HEK293T (cell line): Measurements from ENCODE around the gene PDSS2.
"Not testable (repeated sequence)": the region's sequence is repeated elsewhere in the genome, so short reads cannot be mapped to it uniquely, and the experiment has no call there.

Experiments used
- CTCF ChIA-PET: fragments of 350-600 bp; formaldehyde crosslinking; extraction: SDS; loops from one replicate; lab custom pipeline; 2021; ENCODE audit warnings: antibody characterized with exemption, inconsistent platforms; lab: Yijun Ruan, JAX
- POLR2A ChIA-PET: fragments of 350-600 bp; formaldehyde crosslinking; extraction: SDS; loops from one replicate; lab custom pipeline; 2020; ENCODE audit warnings: antibody characterized with exemption, inconsistent platforms; lab: Yijun Ruan, JAX
- DNase-seq: peaks from one replicate; pipeline ENCODE4 v3.0.0; 2012; ENCODE audit warnings: mixed read lengths; ENCODE audit errors: extremely low spot score
- ARNT ChIP-seq: fragments of 450-650 bp; IDR thresholded peaks from 2 replicates; pipeline ENCODE4 v1.6.1; 2017; ENCODE audit warnings: mild to moderate bottlenecking
- BHLHE40 ChIP-seq: fragments of 450-650 bp; IDR thresholded peaks from 2 replicates; pipeline ENCODE4 v1.6.1; 2016; ENCODE audit warnings: mild to moderate bottlenecking, moderate library complexity, borderline replicate concordance
- CTBP1 ChIP-seq: fragments of 450-650 bp; IDR thresholded peaks from 2 replicates; pipeline ENCODE4 v1.6.1; 2016; ENCODE audit warnings: borderline replicate concordance
- ELF4 ChIP-seq: fragments of 450-650 bp; IDR thresholded peaks from 2 replicates; pipeline ENCODE4 v1.6.1; 2017; ENCODE audit warnings: antibody characterized with exemption
- FOXA1 ChIP-seq: fragments of 450-650 bp; IDR thresholded peaks from 2 replicates; pipeline ENCODE4 v1.6.1; 2016; ENCODE audit warnings: mild to moderate bottlenecking
- FOXK2 ChIP-seq: fragments of 450-650 bp; IDR thresholded peaks from 2 replicates; pipeline ENCODE4 v1.6.1; 2016; ENCODE audit warnings: mild to moderate bottlenecking
- FOXM1 ChIP-seq: fragments of 450-650 bp; IDR thresholded peaks from 2 replicates; pipeline ENCODE4 v1.6.1; 2017; ENCODE audit warnings: mild to moderate bottlenecking, borderline replicate concordance
- HDGF ChIP-seq: fragments of 450-650 bp; IDR thresholded peaks from 2 replicates; pipeline ENCODE4 v1.6.1; 2017; ENCODE audit warnings: antibody characterized with exemption, borderline replicate concordance
- L3MBTL2 ChIP-seq: fragments of 450-650 bp; conservative IDR thresholded peaks from 2 replicates; pipeline ENCODE4 v1.6.1; 2016; ENCODE audit warnings: mild to moderate bottlenecking
- LEF1 ChIP-seq: fragments of 450-650 bp; IDR thresholded peaks from 2 replicates; pipeline ENCODE4 v1.6.1; 2017; ENCODE audit warnings: mild to moderate bottlenecking, borderline replicate concordance
- NFRKB ChIP-seq: fragments of 450-650 bp; IDR thresholded peaks from 2 replicates; pipeline ENCODE4 v1.6.1; 2016; ENCODE audit warnings: mild to moderate bottlenecking, moderate library complexity
- SP1 ChIP-seq: fragments of 450-650 bp; IDR thresholded peaks from 2 replicates; pipeline ENCODE4 v1.6.1; 2017
- SUZ12 ChIP-seq: fragments of 450-650 bp; IDR thresholded peaks from 2 replicates; pipeline ENCODE4 v1.6.1; 2016; ENCODE audit warnings: mild to moderate bottlenecking
- TARDBP ChIP-seq: fragments of 450-650 bp; IDR thresholded peaks from 2 replicates; pipeline ENCODE4 v1.6.1; 2016
- ZNF384 ChIP-seq: fragments of 450-650 bp; IDR thresholded peaks from 2 replicates; pipeline ENCODE4 v1.6.1; 2016
- TF ChIP-seq, protein P1 (sequence below): fragments of 450-650 bp; IDR thresholded peaks from 2 replicates; pipeline ENCODE4 v1.6.1; 2016

The PDSS2 gene

DNA sequence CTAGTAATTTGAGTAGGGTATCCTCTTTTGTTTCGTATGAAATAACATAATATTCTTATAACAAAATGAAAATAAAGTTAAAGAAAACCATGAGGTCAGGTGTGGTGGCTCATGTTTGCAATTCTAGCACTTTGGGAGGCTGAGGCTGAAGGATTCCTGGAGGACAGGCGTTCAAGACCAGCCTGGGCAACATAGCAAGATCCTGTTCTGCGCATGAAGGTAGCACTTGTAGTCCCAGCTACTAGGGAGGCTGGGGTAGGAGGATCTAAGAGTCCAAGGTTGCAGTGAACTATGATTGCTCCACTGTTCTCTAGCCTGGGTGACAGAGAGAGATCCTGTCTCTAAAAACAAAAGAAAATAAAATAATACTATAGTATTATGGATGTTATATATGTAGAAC, 145.6 kb downstream of the PDSS2 start:
- TF ChIP-seq FOXA1 = no peak
- TF ChIP-seq FOXK2 = no peak
- TF ChIP-seq SUZ12 = no peak
- no peak for TF ChIP-seq LEF1
- no peak for TF ChIP-seq TARDBP
- TF ChIP-seq FOXM1 = no peak
- TF ChIP-seq NFRKB = no peak
- no peak for TF ChIP-seq CTBP1
- TF ChIP-seq BHLHE40 = no peak
- TF ChIP-seq SP1 = no peak
- TF ChIP-seq L3MBTL2 = no peak
- TF ChIP-seq HDGF = no peak
- TF ChIP-seq ARNT = no peak
- TF ChIP-seq, protein P1, sequence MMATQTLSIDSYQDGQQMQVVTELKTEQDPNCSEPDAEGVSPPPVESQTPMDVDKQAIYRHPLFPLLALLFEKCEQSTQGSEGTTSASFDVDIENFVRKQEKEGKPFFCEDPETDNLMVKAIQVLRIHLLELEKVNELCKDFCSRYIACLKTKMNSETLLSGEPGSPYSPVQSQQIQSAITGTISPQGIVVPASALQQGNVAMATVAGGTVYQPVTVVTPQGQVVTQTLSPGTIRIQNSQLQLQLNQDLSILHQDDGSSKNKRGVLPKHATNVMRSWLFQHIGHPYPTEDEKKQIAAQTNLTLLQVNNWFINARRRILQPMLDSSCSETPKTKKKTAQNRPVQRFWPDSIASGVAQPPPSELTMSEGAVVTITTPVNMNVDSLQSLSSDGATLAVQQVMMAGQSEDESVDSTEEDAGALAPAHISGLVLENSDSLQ = no peak
- TF ChIP-seq ZNF384 = no peak
- no peak for TF ChIP-seq ELF4
- DNase-seq = no peak
- CTCF ChIA-PET = no interaction called here
- POLR2A ChIA-PET = no interaction called here

DNA sequence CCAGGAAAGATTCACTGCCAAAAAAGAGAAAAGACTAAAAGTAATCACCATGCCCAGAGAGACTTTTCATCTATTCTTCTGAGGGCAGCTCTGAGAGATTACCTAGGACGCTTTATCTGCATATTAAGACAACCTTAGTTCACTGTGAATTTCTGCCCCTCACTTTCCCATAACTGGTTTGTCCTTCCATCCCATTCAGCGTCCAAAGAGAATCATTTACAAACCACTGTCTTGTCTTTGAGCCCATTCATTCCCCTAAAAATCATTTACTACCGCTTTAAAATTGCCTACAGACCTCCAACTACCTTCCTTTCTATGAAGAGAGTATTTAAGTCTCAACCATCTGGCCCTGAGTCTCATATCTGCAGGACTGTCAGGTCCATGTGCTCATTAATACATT, 149.0 kb downstream of the PDSS2 start:
- DNase-seq = no peak
- TF ChIP-seq ARNT = no peak
- TF ChIP-seq FOXA1 = no peak
- TF ChIP-seq CTBP1 = no peak
- no peak for TF ChIP-seq FOXM1
- CTCF ChIA-PET = no interaction called here
- POLR2A ChIA-PET = no interaction called here

DNA sequence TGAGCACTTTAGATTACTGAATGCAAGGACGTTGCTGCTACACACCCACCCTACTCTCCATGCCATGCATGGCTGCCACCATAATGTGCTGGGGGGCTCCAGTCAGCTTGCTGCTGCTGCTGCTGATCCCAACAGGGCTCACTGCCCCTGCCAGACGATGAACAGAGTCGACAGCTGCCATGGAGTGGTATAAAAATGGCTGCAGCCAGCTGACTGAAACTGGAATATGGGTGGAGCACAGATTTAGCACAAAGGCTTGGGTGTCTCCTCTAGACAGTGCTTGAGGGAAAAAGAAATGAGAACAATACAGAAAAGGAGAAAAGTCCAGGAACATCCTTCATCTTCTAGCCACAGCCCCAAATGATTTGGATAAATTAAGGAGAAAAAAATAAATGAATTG, 150.7 kb downstream of the PDSS2 start:
- CTCF ChIA-PET = interaction anchor here (1.1 kb wide), 1 partner anchor 9 kb away, joined by 3 read pairs; no protein-coding TSS in a partner anchor

DNA sequence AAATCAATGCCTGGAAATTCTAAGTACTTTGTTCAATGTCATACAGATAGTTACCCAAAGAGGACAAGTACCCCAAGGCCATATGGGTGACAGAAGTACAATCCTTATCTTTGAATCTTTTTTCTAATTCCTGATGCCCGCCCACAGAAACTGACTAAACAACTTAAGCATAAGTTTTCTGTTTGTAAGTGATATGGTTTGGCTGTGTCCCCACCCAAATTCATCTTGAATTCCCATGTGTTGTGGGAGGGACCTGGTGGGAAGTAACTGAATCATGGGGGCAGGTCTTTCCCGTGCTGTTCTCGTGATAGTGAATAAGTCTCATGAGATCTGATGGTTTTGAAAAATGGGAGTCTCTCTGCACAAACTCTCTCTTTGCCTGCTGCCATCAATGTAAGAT, 153.4 kb downstream of the PDSS2 start:
- POLR2A ChIA-PET, CTCF ChIA-PET, DNase-seq: not testable (repeated sequence)

More for the DNA sequence above, 150.7 kb downstream of the PDSS2 start:
- POLR2A ChIA-PET = no interaction called here
- no peak for DNase-seq
- TF ChIP-seq SP1 = no peak
- TF ChIP-seq BHLHE40 = no peak

DNA sequence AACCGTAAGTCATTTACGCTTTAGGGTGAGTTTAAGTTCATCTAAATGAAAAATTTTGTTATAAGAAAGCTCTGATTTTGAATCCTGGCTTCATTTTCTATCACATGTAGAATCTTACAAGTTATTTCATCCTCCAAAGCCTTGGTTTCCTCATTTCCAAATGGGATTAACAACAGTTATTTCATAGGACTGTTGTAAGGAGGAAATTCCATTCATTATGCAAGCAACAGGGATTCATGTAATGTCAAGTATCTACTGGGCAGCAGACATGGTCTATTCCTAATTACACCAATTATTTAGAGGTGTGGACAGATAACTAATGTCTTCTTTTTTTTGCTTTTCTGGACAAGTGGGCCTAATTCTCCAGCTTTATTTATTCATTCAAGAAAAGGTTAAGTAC, 154.0 kb downstream of the PDSS2 start:
- ChIA-PET CTCF (no interaction called here), POLR2A (no interaction called here)
- no peak for DNase-seq
- no peak for TF ChIP-seq CTBP1
- TF ChIP-seq LEF1 = no peak
- TF ChIP-seq, protein P1 = no peak
- TF ChIP-seq ZNF384 = no peak
- no peak for TF ChIP-seq ARNT
- no peak for TF ChIP-seq FOXK2

DNA sequence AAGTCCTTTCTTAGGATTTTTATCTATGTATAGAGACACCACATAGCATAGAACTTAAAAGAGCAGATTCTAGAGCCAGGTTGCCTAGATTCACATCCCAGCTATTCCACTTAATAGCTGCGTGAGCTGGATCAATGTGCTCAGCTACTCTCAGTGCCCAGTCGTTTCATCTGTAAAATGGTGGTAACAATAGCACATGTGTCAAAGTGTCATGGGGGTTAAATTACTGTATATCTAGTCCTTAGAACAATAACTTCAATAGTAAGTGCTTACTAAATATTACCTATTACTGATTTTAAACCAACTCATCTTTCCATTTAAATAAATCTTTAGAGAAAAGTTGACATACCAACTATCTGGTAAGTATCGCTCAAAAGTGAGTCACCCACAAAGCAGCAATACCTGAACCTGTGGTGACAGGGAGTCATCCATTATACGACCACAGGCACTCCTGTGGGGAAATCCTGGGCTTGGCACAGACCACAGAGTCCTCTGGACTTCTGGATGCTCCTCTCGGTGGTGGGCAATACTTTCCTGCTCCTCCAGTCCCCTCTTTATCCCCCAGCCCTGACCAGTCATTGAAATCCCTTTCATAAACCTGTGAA, 154.8 kb downstream of the PDSS2 start:
- no peak for DNase-seq
- TF ChIP-seq SP1 (no peak), ZNF384 (no peak), SUZ12 (no peak), ARNT (no peak), LEF1 (no peak), FOXA1 (no peak), L3MBTL2 (no peak), TARDBP (no peak), FOXM1 (no peak), NFRKB (no peak), FOXK2 (no peak), ELF4 (no peak), BHLHE40 (no peak), CTBP1 (no peak), HDGF (no peak)
- TF ChIP-seq, protein P1 = no peak
- CTCF ChIA-PET = no interaction called here
- POLR2A ChIA-PET = no interaction called here

DNA sequence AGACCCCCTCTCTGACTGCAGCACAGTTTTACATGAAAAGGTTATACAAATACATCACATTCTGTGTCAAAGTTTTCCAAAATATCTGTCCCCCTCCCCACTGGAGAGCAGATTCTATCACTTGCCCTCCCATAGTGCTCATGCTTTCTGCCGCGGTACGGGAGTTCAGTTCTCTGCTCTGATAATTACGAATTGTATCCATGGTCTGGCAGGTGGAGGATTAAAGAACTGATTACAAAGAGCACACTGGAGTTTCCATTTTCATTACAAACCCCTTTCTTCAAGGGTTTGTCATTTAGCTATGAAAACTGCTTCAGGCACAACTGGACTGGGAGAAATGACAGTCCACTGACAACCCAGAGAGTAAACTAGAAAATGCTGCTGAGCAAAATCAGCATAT, 166.0 kb downstream of the PDSS2 start:
- TF ChIP-seq SP1 (no peak), ZNF384 (no peak), SUZ12 (no peak), LEF1 (no peak), FOXA1 (no peak), ELF4 (no peak), BHLHE40 (no peak), CTBP1 (no peak), FOXM1 (no peak), ARNT (no peak), NFRKB (no peak), FOXK2 (no peak), L3MBTL2 (no peak), TARDBP (no peak)
- TF ChIP-seq, protein P1 = no peak
- ChIA-PET POLR2A (no interaction called here), CTCF (interaction anchor here (0.8 to 1.3 kb wide), 2 partner anchors 108 to 114 kb away, joined by 3 to 4 read pairs; no protein-coding TSS in a partner anchor)
- DNase-seq = no peak
